H1 (cell line): ENCODE data around the gene FBXO2. TPM values are rescaled to one million over a fixed set of nuclear protein-coding genes. Genes with fewer than 3 reads are reported as not detected.

Experiments used
- CTCF ChIA-PET: fragments of 300-600 bp; sonication (Branson Sonifier 250); formaldehyde crosslinking; loops from one replicate; lab custom pipeline; 2021; ENCODE audit not compliant: partially characterized antibody; lab: Charles Lee
- POLR2A ChIA-PET: fragments of 300-600 bp; sonication (Branson Sonifier 250); formaldehyde crosslinking; loops from one replicate; lab custom pipeline; 2021; ENCODE audit warnings: inconsistent platforms; ENCODE audit not compliant: partially characterized antibody; lab: Charles Lee
- DNase-seq, 2 experiments: peaks; one replicate each; pipeline versions ENCODE4 v3.0.0 to v3.0.0-alpha.2; 2010 to 2022; ENCODE audit warnings: low spot score in 2 of 2, low read depth in 1 of 2, mixed read lengths in 1 of 2
- FAIRE-seq: peaks from 2 replicates; lab custom pipeline; 2011; peaks lifted over from hg19 to GRCh38; lab: Jason Lieb, UNC
- H2AFZ ChIP-seq: 2 replicates; pipeline ENCODE4 v1.8.1; 2012; ENCODE audit warnings: low read length, inconsistent platforms
- H2AK5ac ChIP-seq: 2 replicates; pipeline ENCODE4 v1.6.1; 2013; ENCODE audit warnings: low read depth, low read length
- H2BK120ac ChIP-seq: replicated peaks from 2 replicates; pipeline ENCODE3; 2013; ENCODE audit warnings: low read depth, low read length, inconsistent platforms
- H2BK12ac ChIP-seq: 2 replicates; pipeline ENCODE4 v1.6.1; 2013; ENCODE audit warnings: low read depth, low read length
- H2BK15ac ChIP-seq: 2 replicates; pipeline ENCODE4 v1.6.1; 2013; ENCODE audit warnings: low read length
- H2BK20ac ChIP-seq: 2 replicates; pipeline ENCODE4 v1.6.1; 2013; ENCODE audit warnings: low read length
- H2BK5ac ChIP-seq: 2 replicates; pipeline ENCODE4 v1.6.1; 2013; ENCODE audit warnings: low read depth, low read length
- H3K14ac ChIP-seq: 2 replicates; pipeline ENCODE4 v1.6.1; 2013; ENCODE audit warnings: inconsistent platforms; ENCODE audit not compliant: insufficient read length
- H3K18ac ChIP-seq: 2 replicates; pipeline ENCODE4 v1.6.1; 2013; ENCODE audit warnings: low read length; ENCODE audit errors: extremely low read depth
- H3K23ac ChIP-seq: 2 replicates; pipeline ENCODE4 v1.6.1; 2013; ENCODE audit warnings: inconsistent platforms; ENCODE audit not compliant: insufficient read length
- H3K23me2 ChIP-seq: 2 replicates; pipeline ENCODE4 v1.6.1; 2013; ENCODE audit warnings: low read depth, low read length
- H3K27ac ChIP-seq: 2 replicates; pipeline ENCODE4 v1.6.1; 2011; ENCODE audit warnings: low read depth, low read length, inconsistent platforms
- H3K27me3 ChIP-seq, 4 experiments: replicated peaks in 1 of 4; 1 replicate in 1 of 4; 2 replicates in 3 of 4; pipeline versions ENCODE4 v1.6.1 to v1.8.1; 2011 to 2013; ENCODE audit warnings: low read length in 3 of 4, mild to moderate bottlenecking in 3 of 4, inconsistent platforms in 2 of 4, mixed read lengths in 2 of 4, moderate library complexity in 1 of 4; ENCODE audit not compliant: control insufficient read depth in 3 of 4, insufficient read depth in 3 of 4; ENCODE audit errors: extremely low read depth in 1 of 4
- H3K36me3 ChIP-seq, 4 experiments: 2 replicates each; pipeline versions ENCODE4 v1.6.1 to v1.8.1; 2011 to 2013; ENCODE audit warnings: mild to moderate bottlenecking in 4 of 4, low read length in 3 of 4, moderate library complexity in 2 of 4, control low read depth in 1 of 4, inconsistent platforms in 1 of 4; ENCODE audit not compliant: insufficient read depth in 4 of 4, control insufficient read depth in 2 of 4
- H3K4ac ChIP-seq: replicated peaks from 2 replicates; pipeline ENCODE3; 2013; ENCODE audit warnings: low read length, low read depth, mixed read lengths, inconsistent platforms; ENCODE audit not compliant: insufficient read length
- H3K4me1 ChIP-seq, 4 experiments: replicated peaks in 1 of 4; 1 replicate in 1 of 4; 2 replicates in 3 of 4; pipeline versions ENCODE4 v1.6.1 to v1.8.1; 2011 to 2013; ENCODE audit warnings: low read length in 3 of 4, inconsistent platforms in 2 of 4, mixed read lengths in 1 of 4; ENCODE audit not compliant: insufficient read depth in 4 of 4, control insufficient read depth in 3 of 4
- H3K4me2 ChIP-seq, 2 experiments: 2 replicates each; pipeline versions ENCODE4 v1.6.1 to v1.8.1; 2011 to 2013; ENCODE audit warnings: low read depth in 2 of 2, low read length in 2 of 2, control low read depth in 1 of 2, inconsistent platforms in 1 of 2, mild to moderate bottlenecking in 1 of 2; ENCODE audit not compliant: insufficient read depth in 1 of 2
- H3K4me3 ChIP-seq, 4 experiments: fragments of 200-600, 300-600 bp in 1 of 4; sonication (generic), shearing (Covaris generic), sonication (Bioruptor Twin) in 1 of 4; 2 replicates each; pipeline versions ENCODE4 v1.5.1 to v1.8.1; 2011 to 2016; ENCODE audit warnings: low read length in 4 of 4, low read depth in 3 of 4, control low read depth in 2 of 4, inconsistent platforms in 2 of 4, mild to moderate bottlenecking in 2 of 4, mixed read lengths in 1 of 4, moderate library complexity in 1 of 4; ENCODE audit not compliant: insufficient read depth in 2 of 4; ENCODE audit errors: extremely low read depth in 1 of 4
- H3K56ac ChIP-seq: replicated peaks from 2 replicates; pipeline ENCODE3; 2013; ENCODE audit warnings: low read depth, mild to moderate bottlenecking, mixed read lengths, low read length, inconsistent platforms; ENCODE audit not compliant: insufficient read length
- H3K79me1 ChIP-seq: 2 replicates; pipeline ENCODE4 v1.6.1; 2013; ENCODE audit warnings: low read depth, low read length, control low read depth
- H3K79me2 ChIP-seq, 2 experiments: 2 replicates each; pipeline versions ENCODE4 v1.6.1 to v1.8.1; 2012 to 2013; ENCODE audit warnings: low read length in 2 of 2, mild to moderate bottlenecking in 2 of 2, inconsistent platforms in 1 of 2; ENCODE audit not compliant: insufficient read depth in 2 of 2, control insufficient read depth in 1 of 2
- H3K9ac ChIP-seq, 4 experiments: replicated peaks in 1 of 4; 1 replicate in 1 of 4; 2 replicates in 3 of 4; pipeline versions ENCODE4 v1.6.1 to v1.8.1; 2011 to 2013; ENCODE audit warnings: low read depth in 3 of 4, low read length in 3 of 4, control low read depth in 2 of 4, mild to moderate bottlenecking in 2 of 4, moderate library complexity in 2 of 4, inconsistent platforms in 1 of 4; ENCODE audit errors: extremely low read depth in 1 of 4
- H3K9me3 ChIP-seq, 2 experiments: 2 replicates each; pipeline versions ENCODE4 v1.6.1 to v1.8.1; 2012 to 2013; ENCODE audit warnings: mild to moderate bottlenecking in 2 of 2, moderate library complexity in 2 of 2, control low read depth in 1 of 2, inconsistent platforms in 1 of 2, low read depth in 1 of 2, low read length in 1 of 2, mixed read lengths in 1 of 2; ENCODE audit not compliant: insufficient read depth in 2 of 2
- H4K20me1 ChIP-seq, 2 experiments: replicated peaks in 1 of 2; 2 replicates each; pipeline versions ENCODE3 to v1.8.1; 2011 to 2013; ENCODE audit warnings: inconsistent platforms in 2 of 2, low read length in 2 of 2, mild to moderate bottlenecking in 1 of 2; ENCODE audit not compliant: insufficient read depth in 2 of 2, control insufficient read depth in 1 of 2
- H4K5ac ChIP-seq: 2 replicates; pipeline ENCODE4 v1.6.1; 2013; ENCODE audit warnings: low read length, low read depth, mixed read lengths, inconsistent platforms; ENCODE audit not compliant: insufficient read length
- H4K8ac ChIP-seq: 2 replicates; pipeline ENCODE4 v1.8.0; 2013; ENCODE audit warnings: mild to moderate bottlenecking, moderate library complexity, low read length, inconsistent platforms; ENCODE audit not compliant: insufficient read depth; ENCODE audit errors: extremely low read depth
- H4K91ac ChIP-seq: replicated peaks from 2 replicates; pipeline ENCODE3; 2013; ENCODE audit warnings: low read length, mixed read lengths, inconsistent platforms; ENCODE audit not compliant: insufficient read length
- RFX5 ChIP-seq: IDR thresholded peaks from 2 replicates; pipeline ENCODE4 v1.6.1; 2011; ENCODE audit warnings: low read depth, low read length, improper control_type of control experiment, borderline replicate concordance
- WGBS, 2 experiments: shearing (Covaris generic) in 1 of 2; methylation state at CpG; one replicate each; pipeline versions ENCODE4 v1.1.6 to v1.1.7; 2013 to 2015; ENCODE audit warnings: low lambda C conversion rate in 2 of 2, mixed read lengths in 2 of 2, inconsistent platforms in 1 of 2, low coverage in 1 of 2, missing lambda C conversion rate in 1 of 2; ENCODE audit not compliant: insufficient replicate concordance in 2 of 2, insufficient coverage in 1 of 2, insufficient read length in 1 of 2; ENCODE audit errors: extremely low coverage in 1 of 2, missing lambda C conversion rate in 1 of 2; 5-methylcytosine and 5-hydroxymethylcytosine counted together
- polyA plus RNA-seq, 7 experiments: library from polyadenylated mRNA; depleted of rRNA in 3 of 7; stranded (reverse) in 5 of 7; unstranded in 2 of 7; fragments of >200 nt in 5 of 7; fragments of 200-250 nt in 2 of 7; gene quantifications; 1 replicate in 5 of 7; 2 replicates in 1 of 7; 4 replicates in 1 of 7; pipeline versions ENCODE4 v1.2.1 to v1.2.3, GENCODE V29; 2011 to 2013; ENCODE audit warnings: missing spikeins in 2 of 7, mixed read lengths in 2 of 7
- total RNA-seq: library from RNA; stranded (reverse); fragmentation: NEBNext Ultra II Directional; extraction: Animal tissue kit (Norgen Biotek cat#: 25700); gene quantifications from 2 replicates; pipeline ENCODE4 v1.2.1, GENCODE V29; 2021

Gene FBXO2
- total and polyA plus RNA-seq, 2 of the 8 experiments (the other 6 are each of a cell fraction or from before 2014, with no cell fraction given): 51.3 to 57.9 TPM

GRCh38 chr1:11671205-11671543 lies 16.9 kb upstream of the FBXO2 start:
- Histone ChIP-seq H3K4ac (no peak overlapping the region), H4K8ac (no peak overlapping the region), H2BK20ac (no peak overlapping the region), H2AFZ (no peak overlapping the region), H3K23me2 (no peaks in the 10 kb centered on the region), H3K36me3 (peaks cover 29 to 71% (median 45%) of the 10 kb centered on the region in 4 experiments), H4K20me1 (peaks cover 23 to 35% of the 10 kb centered on the region in 2 experiments), H3K27me3 (no peaks in the 10 kb centered on the region), H3K79me1 (peaks cover 5% of the 10 kb centered on the region; the same call in 1 of the 2 replicates), H4K5ac (no peak overlapping the region), H3K56ac (no peak overlapping the region), H3K79me2 (no peaks in the 10 kb centered on the region), H3K23ac (no peak overlapping the region), H3K4me1 (no peaks in the 10 kb centered on the region; a peak in 2 of 7 replicates), H4K91ac (no peak overlapping the region), H2BK15ac (no peak overlapping the region), H3K4me2 (no peak overlapping the region), H3K18ac (no peak overlapping the region), H3K4me3 (no peak overlapping the region), H2AK5ac (no peak overlapping the region), H2BK120ac (no peak overlapping the region), H3K9me3 (no peaks in the 10 kb centered on the region), H3K14ac (no peak overlapping the region), H2BK12ac (no peak overlapping the region), H3K9ac (no peak overlapping the region), H3K27ac (no peak overlapping the region), H2BK5ac (no peak overlapping the region)
- ChIA-PET CTCF (interaction anchor here (1.1 to 21.6 kb wide), 5 partner anchors 12 to 114 kb away, joined by 3 to 266 read pairs (median 8); no protein-coding TSS in a partner anchor), POLR2A (interaction anchor here (0.9 to 32.0 kb wide), 6 partner anchors 2 to 132 kb away, joined by 3 to 1025 read pairs (median 8); partner anchors contain the start of genes DRAXIN, FBXO6 and MAD2L2)
- 100% methylated on average over 6 of the region's 6 CpGs; no CpG with 5 or more reads in 1 of the 2 experiments for WGBS, 2 experiments
- DNase-seq: no peak
- no peak for FAIRE-seq
- TF ChIP-seq RFX5: no peak
